Peyer's patch (tissue), 4 donors: ENCODE data around the gene GALP.

ENCODE experiments used
- POLR2A ChIP-seq, 2 donors: fragments of 450-650 bp; IDR thresholded peaks; one replicate each; pipeline ENCODE4 v1.5.1; 2017; ENCODE audit warnings: antibody characterized with exemption in 2 of 2, mild to moderate bottlenecking in 2 of 2, moderate library complexity in 2 of 2
- TF ChIP-seq, protein P1 (sequence below), 6 experiments: fragments of 450-650 bp in 4 of 6; fragments of 200-600 bp in 2 of 6; sonication (generic) in 1 of 6; IDR thresholded peaks; one replicate each; pipeline ENCODE4 v1.5.1; 2017 to 2019; ENCODE audit warnings: antibody characterized with exemption in 6 of 6, mild to moderate bottlenecking in 3 of 6, moderate library complexity in 1 of 6

GRCh38 chr19:56163097-56163496, 12.7 kb upstream of the GALP start:
- TF ChIP-seq, protein P1, sequence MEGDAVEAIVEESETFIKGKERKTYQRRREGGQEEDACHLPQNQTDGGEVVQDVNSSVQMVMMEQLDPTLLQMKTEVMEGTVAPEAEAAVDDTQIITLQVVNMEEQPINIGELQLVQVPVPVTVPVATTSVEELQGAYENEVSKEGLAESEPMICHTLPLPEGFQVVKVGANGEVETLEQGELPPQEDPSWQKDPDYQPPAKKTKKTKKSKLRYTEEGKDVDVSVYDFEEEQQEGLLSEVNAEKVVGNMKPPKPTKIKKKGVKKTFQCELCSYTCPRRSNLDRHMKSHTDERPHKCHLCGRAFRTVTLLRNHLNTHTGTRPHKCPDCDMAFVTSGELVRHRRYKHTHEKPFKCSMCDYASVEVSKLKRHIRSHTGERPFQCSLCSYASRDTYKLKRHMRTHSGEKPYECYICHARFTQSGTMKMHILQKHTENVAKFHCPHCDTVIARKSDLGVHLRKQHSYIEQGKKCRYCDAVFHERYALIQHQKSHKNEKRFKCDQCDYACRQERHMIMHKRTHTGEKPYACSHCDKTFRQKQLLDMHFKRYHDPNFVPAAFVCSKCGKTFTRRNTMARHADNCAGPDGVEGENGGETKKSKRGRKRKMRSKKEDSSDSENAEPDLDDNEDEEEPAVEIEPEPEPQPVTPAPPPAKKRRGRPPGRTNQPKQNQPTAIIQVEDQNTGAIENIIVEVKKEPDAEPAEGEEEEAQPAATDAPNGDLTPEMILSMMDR (IDR thresholded peaks at IDR 0.05) = no peak
- TF ChIP-seq POLR2A (IDR thresholded peaks at IDR 0.05) = no peak
